Hematopoietic multipotent progenitor cell treated with erythropoietin and hydrocortisone succinate and interleukin-3 and kit ligand, for 8 days (in vitro differentiated cells): ENCODE data around the gene ZNF814.
"Not testable (repeated sequence)": the region's sequence is repeated elsewhere in the genome, so short reads cannot be mapped to it uniquely, and the experiment has no call there.

Source experiments
- DNase-seq: peaks from one replicate; pipeline ENCODE4 v3.0.0-alpha.2; 2015

ZNF814 gene

GRCh38 chr19:57815247-57816075 is 73.4 kb downstream of the ZNF814 start:
- no peak for DNase-seq

GRCh38 chr19:57814505-57815246 is 74.2 kb downstream of the ZNF814 start, which contains the start of gene ZNF552:
Gene ZNF552, minus strand, starts transcription at chr19:57814913. Its CDS starts 170 bp downstream, at chr19:57814743.
- peak; percentile 94 for DNase-seq

- DNase-seq: no peak
Observed at GRCh38 chr19:57813919-57814504, 74.8 kb downstream of the ZNF814 start.

- DNase-seq: not testable (repeated sequence)
Observed at GRCh38 chr19:57812975-57813820, 75.6 kb downstream of the ZNF814 start.

GRCh38 chr19:57812226-57812625 is 76.6 kb downstream of the ZNF814 start:
- DNase-seq: peak; percentile 15

GRCh38 chr19:57810410-57811295 is 78.2 kb downstream of the ZNF814 start:
- not testable (repeated sequence) for DNase-seq

GRCh38 chr19:57807541-57807940 is 81.3 kb downstream of the ZNF814 start:
- no peak for DNase-seq

- DNase-seq: peak; percentile 59
Observed at GRCh38 chr19:57803594-57804325, 85.1 kb downstream of the ZNF814 start.

GRCh38 chr19:57803265-57803593 is 85.6 kb downstream of the ZNF814 start:
- peak; percentile 19 for DNase-seq

- peak; percentile 40 for DNase-seq
Observed at GRCh38 chr19:57802269-57802668, 86.6 kb downstream of the ZNF814 start.

GRCh38 chr19:57800696-57801095 is 88.1 kb downstream of the ZNF814 start:
- DNase-seq: no peak
